ENCODE data around the gene ATP1B1.
A peak's percentile ranks its signal among the peaks of the same experiment; 100 is the strongest.

ATP1B1 gene

DNA sequence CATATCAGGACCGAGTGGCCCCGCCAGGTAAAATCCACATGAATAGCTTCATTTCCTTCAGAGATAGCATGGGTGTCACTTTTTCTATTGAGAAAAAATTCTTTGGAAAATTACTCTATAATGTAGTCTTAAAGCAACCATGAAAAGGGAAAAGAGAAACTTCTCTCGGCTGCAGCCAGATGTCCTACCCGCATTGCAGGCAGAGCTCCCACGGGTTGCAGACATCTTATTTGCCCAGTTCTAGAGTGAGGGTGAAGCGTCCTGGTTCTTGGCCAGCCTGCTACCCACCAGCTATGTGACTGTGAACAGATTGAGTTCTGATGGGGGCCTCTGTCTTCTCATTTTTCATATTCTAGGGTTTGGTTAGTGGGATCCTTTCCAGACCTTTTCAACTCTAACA lies 5.0 kb downstream of the ATP1B1 start:
- no peak overlapping the region for H3K4me3 ChIP-seq (ENCODE audit: control insufficient read depth, low read depth, low read length)
- TF ChIP-seq, protein P1, sequence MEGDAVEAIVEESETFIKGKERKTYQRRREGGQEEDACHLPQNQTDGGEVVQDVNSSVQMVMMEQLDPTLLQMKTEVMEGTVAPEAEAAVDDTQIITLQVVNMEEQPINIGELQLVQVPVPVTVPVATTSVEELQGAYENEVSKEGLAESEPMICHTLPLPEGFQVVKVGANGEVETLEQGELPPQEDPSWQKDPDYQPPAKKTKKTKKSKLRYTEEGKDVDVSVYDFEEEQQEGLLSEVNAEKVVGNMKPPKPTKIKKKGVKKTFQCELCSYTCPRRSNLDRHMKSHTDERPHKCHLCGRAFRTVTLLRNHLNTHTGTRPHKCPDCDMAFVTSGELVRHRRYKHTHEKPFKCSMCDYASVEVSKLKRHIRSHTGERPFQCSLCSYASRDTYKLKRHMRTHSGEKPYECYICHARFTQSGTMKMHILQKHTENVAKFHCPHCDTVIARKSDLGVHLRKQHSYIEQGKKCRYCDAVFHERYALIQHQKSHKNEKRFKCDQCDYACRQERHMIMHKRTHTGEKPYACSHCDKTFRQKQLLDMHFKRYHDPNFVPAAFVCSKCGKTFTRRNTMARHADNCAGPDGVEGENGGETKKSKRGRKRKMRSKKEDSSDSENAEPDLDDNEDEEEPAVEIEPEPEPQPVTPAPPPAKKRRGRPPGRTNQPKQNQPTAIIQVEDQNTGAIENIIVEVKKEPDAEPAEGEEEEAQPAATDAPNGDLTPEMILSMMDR (IDR thresholded peaks at IDR 0.05; ENCODE audit: control insufficient read depth, insufficient read depth, low read depth, low read length, missing control alignments): no peak

DNA sequence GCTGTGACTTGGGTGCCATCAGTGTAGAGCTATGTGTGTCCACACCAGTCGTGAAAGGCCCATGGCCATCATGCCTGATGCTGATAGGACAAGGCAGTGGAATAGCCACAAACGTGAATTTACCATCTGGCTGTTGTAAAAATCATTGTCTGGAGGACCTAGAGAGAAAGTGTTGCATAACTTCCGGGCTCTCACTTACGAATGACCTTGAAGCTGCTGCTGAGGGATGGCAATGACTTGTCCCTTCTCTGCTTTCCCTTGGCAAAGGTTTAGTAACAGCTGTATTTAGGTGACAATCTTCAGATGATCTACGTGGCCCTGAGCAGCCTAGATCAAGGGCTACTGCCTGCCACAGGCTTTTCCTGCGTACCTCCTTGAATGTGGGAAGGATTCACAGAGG lies 5.8 kb downstream of the ATP1B1 start:
- TF ChIP-seq, protein P1 (IDR thresholded peaks at IDR 0.05; ENCODE audit: control insufficient read depth, insufficient read depth, low read depth, low read length, missing control alignments): no peak
- no peak for DNase-seq (ENCODE audit: low read depth)
- no peak overlapping the region for H3K4me3 ChIP-seq (ENCODE audit: control insufficient read depth, low read depth, low read length)

More for the DNA sequence above, 5.0 kb downstream of the ATP1B1 start:
- DNase-seq (ENCODE audit: low read depth): no peak

DNA sequence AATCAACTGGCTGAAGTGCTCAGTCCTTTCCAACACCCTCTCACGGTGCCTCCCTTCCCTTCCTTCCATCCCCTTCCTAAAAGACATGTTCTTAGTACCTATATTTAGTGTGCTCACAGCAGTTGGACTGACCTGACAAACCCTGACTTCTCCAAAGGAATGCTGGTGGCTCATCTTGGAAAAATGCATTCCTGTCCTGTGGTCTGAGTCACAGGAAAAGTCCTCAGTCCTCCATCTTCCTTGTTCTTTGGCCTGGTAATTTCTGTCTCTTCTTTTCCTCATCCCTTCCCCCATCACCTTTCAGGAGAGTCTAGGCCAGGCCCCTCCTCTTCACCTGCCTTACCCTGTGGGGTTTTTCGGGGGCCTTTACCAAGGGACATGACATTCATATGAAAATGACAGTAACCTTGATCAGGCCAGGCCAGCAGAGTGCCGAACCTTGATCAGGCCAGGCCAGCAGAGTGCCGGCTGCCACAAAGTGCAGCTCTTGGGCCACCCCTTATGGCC lies 7.2 kb downstream of the ATP1B1 start:
- peak; percentile 60 for DNase-seq (ENCODE audit: low read depth)
- TF ChIP-seq, protein P1 (IDR thresholded peaks at IDR 0.05; ENCODE audit: control insufficient read depth, insufficient read depth, low read depth, low read length, missing control alignments): no peak
- H3K4me3 ChIP-seq (ENCODE audit: control insufficient read depth, low read depth, low read length): no peak overlapping the region

DNA sequence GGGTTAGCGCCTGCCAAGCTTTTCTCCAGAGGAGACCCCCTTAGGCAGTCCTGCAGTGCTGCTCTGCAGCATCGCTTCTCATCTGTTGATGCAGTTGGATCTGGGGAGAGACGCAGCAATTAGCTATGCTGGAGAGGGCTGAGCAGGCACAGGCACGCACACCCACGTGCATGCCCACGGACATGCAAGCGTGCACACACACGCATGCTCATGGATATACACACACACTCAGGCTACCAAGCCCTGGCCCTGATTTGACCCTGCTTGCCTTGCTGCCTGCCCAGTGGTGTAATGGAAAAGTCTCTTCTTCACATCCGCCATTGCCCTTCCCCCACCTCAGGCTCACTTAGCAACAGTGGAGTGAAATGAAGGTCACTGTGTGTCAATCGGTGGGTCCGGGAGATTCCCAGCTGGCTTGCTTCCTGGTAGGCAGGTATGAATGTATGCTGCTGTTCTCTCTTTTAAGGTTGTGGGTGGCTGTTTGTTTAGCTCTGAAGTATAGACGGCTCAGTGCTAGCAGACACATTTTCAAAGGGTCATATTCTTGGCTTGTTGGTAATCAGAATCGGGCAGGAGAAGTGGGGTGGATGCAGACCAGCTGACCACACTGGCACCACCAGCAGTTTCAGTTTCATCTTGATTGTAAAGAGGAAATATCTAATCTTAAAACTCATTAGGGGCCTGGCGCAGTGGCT lies 9.5 kb downstream of the ATP1B1 start:
- H3K4me3 ChIP-seq (ENCODE audit: control insufficient read depth, low read depth, low read length): no peak overlapping the region
- TF ChIP-seq, protein P1 (IDR thresholded peaks at IDR 0.05; ENCODE audit: control insufficient read depth, insufficient read depth, low read depth, low read length, missing control alignments): no peak

DNA sequence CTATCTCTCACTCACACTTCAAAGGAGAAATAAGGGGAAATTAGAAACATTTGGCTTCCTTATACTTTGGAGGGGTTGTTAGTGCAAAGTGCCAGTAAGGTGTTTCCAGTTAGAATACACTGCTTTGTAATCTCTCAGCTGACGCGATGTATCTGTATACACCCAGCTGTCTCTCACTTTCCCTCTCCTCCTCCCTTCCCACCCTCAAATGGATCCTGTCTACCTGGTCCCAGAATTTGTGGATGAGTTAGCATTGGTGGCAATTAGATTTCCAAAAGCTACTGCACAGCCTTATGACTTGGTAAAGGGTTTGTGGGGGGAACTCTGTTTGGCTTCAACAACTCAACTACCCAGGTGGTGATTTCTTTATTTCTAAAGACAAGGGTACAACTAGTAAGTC lies 10.5 kb downstream of the ATP1B1 start:
- TF ChIP-seq, protein P1 (IDR thresholded peaks at IDR 0.05; ENCODE audit: control insufficient read depth, insufficient read depth, low read depth, low read length, missing control alignments): no peak
- DNase-seq (ENCODE audit: low read depth): no peak
- H3K4me3 ChIP-seq (ENCODE audit: control insufficient read depth, low read depth, low read length): no peak overlapping the region

More for the DNA sequence above, 9.5 kb downstream of the ATP1B1 start:
- no peak for DNase-seq (ENCODE audit: low read depth)

GRCh38 chr1:169117599-169117998 lies 11.1 kb downstream of the ATP1B1 start:
- TF ChIP-seq, protein P1 (IDR thresholded peaks at IDR 0.05; ENCODE audit: control insufficient read depth, insufficient read depth, low read depth, low read length, missing control alignments): no peak
- no peak overlapping the region for H3K4me3 ChIP-seq (ENCODE audit: control insufficient read depth, low read depth, low read length)
- DNase-seq (ENCODE audit: low read depth): no peak

Data from AG09309 (cell line).